Measurements from ENCODE around the gene CHCHD3. TPM values are rescaled to one million over a fixed set of nuclear protein-coding genes. Genes with fewer than 3 reads are reported as not detected.
A peak's percentile ranks its signal among the peaks of the same experiment; 100 is the strongest.

CHCHD3 gene
- total RNA-seq, 1 donor from 2014 or later: 42.2 TPM

GRCh38 chr7:133079296-133079695 is 2.6 kb downstream of the CHCHD3 start:
- no peak for DNase-seq (ENCODE audit: low spot score)

DNA sequence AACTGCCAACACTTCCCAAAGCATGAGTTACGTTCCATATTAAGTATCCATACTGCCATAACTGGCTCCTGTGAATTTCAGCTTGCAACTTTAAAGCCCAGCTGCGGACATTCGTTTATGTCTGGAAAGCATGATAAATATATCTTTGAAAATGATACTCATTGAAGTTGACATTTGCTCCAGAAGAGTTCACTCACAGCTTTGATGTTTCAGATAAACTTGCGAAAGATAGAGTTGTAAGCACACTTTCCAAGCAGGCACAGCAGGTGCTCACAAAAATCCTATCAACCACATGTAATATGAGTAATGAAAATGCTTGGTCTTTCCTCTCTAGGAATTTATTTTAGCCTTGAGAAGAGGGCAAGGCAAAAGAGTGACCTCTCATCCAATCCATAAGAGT is 4.5 kb downstream of the CHCHD3 start:
- DNase-seq (ENCODE audit: low spot score): no peak

GRCh38 chr7:133076142-133076541 is 5.7 kb downstream of the CHCHD3 start:
- DNase-seq (ENCODE audit: low spot score): no peak

DNA sequence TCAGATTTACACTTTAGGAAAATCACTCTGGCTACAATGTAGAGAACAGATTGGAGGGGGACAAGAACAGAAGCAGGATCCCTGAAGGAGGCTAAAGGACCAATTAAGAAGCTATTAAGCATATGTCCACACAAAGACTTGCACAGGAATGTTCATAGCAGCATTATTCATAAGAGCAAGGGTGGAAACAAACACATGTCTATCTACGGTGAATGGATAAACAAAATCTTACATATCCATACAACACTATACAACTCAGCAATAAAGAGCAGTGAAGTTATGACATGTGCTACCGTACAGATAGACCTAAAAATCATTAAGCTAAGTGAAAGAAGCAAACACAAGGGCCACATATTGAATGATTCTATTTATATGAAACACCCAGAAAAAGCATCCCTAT is 10.4 kb downstream of the CHCHD3 start:
- DNase-seq (ENCODE audit: low spot score): no peak

DNA sequence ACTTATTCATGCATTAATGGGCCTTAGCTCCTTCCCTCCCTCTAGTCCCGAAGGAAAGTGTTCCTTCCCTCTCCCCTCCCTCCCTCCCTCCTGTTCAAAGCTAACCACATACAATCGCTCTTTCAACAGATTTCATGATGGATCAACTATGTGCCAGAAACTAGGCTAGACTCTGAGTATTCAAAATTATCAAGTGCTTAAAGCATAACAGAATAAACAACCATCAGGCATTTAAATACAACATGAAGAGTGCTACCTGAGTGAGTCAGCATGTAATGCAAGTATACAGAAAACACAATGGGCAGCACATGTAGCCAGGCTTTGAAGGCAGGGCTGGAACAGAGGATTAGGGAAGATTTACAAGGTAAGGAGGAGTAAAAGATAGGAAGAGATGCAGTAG is 11.3 kb downstream of the CHCHD3 start:
- DNase-seq (ENCODE audit: low spot score): no peak

DNA sequence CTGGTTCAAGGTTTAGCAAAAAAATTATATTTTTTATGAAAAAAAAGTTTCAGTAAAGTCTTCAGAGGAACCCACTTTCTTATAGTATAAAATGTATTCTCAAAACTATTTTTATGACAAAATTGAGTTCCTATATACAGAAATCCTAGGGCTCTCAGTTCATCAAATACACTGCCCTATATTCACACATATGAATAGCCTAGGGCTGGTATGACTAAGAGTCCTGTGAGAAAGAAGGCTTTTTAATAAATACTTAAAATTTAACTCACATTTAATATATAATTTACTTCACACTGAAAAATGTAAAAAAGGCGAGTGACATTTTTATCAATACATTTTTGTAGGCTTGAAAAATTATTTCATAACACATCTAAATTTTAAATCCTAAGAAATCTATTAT is 16.6 kb downstream of the CHCHD3 start:
- no peak for DNase-seq (ENCODE audit: low spot score)

DNA sequence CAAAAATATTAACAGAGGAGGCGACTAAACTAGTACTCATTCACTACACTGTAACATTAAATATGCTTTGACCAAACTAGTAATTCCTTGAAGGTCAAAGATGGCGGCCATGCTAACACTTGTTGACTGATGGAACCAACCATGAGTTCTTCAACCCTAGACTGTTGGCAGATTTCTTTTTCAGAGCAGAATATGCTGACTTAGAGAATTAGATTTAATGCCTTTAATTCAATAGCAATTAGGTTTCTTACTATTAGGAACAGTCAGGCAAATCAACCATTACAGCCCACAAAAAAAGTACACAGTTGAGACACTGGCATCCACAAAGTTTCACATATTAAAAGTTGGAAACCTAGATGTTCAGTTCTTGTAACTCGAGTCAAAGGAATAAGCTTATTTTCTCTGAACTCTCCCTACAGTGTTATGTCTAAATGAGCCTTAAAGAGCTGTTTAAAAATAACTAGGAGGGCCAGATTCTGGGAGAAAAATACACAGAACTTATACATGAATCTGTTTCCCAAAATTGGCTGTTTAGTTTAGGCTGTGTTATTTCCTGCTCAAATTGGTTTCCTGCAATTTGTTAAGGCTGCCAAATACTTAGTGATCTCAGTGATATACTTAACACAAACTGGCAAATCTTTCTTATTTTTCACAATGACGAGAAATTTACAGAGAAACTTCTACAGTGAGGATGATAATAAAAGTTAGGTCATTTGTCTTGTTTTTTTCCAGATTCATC is 17.6 kb downstream of the CHCHD3 start:
- no peak for DNase-seq (ENCODE audit: low spot score)

- DNase-seq (ENCODE audit: low spot score): no peak
Observed at GRCh38 chr7:133061792-133062191, 20.1 kb downstream of the CHCHD3 start.

GRCh38 chr7:133061357-133061756 is 20.5 kb downstream of the CHCHD3 start:
- no peak for DNase-seq (ENCODE audit: low spot score)

DNA sequence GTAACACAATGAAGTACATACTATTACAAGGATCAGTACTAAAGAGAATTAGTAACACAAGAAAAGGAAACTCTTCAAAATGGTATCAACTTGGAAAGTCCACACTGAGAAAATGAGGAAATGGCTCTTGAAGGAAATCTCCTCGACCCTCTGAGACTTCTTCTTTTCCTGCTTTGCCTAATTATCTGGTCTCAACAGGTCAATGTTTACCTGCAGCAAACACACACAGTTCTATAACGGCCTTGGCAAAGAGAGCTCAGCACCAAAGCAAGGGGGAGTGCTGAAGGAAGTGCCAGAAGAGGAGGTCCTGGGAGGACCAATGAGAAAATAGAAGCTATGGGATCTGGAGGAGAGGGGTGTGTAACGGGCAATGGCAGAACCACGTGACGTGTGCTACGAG is 21.9 kb downstream of the CHCHD3 start:
- no peak for DNase-seq (ENCODE audit: low spot score)

DNA sequence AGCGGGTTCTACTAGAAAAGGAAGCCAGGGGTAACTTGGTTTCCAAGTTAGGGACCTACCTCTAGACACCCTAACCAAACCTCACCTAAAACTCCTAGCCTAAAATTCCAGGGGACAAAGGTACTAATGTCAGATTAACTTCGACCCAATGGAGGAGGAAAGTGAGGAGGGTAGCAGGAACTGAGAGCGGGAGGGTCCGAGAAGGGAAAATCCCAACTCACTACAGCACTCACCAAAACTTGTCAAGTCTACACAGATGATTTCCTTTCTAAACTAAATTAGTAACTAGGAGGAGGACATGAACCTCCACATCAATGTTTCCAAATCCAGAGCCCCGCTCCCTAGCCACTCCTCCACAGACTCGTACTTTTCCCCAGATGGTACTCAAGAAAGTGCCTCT is 22.6 kb downstream of the CHCHD3 start:
- DNase-seq (ENCODE audit: low spot score): no peak

DNA sequence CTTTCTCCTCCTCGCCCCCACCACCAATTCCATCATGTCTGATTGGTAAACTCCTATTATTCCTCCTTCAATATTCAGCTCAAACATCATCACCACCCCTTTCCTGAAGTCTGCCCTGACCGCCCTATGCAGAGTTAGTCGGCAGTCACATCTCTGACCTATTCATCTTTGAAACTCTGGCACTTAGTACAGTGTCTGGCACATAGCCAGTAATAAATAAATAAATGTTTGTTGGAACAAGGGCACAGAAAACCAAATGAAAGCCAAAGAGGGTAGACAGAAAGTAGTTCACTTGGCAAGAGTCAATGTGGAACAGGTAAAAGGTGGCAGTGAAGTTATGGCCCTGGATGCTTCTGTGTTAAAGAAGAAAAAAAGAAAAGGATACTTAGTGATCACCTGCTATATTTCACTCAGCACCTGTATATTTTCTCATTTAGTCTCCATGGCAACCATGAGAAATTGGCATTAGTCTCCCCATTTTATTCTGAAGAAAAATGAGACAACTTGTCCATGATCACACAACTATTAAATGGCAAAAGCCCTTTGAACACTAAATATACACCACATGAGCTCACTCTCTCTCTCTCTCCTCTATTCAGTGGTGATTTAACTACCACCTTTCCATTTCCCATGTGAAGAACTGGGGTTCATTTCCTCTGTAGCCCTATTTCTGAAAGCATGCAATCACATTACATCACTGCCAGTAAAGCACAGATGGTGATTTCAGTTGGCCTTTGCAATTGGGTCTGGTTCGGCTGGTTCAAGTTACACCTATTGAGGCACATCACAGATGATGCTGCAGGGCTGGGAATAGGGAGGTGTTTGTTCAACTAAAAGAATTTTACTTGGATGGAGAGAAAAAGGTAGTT is 25.3 kb downstream of the CHCHD3 start:
- no peak for DNase-seq (ENCODE audit: low spot score)

DNA sequence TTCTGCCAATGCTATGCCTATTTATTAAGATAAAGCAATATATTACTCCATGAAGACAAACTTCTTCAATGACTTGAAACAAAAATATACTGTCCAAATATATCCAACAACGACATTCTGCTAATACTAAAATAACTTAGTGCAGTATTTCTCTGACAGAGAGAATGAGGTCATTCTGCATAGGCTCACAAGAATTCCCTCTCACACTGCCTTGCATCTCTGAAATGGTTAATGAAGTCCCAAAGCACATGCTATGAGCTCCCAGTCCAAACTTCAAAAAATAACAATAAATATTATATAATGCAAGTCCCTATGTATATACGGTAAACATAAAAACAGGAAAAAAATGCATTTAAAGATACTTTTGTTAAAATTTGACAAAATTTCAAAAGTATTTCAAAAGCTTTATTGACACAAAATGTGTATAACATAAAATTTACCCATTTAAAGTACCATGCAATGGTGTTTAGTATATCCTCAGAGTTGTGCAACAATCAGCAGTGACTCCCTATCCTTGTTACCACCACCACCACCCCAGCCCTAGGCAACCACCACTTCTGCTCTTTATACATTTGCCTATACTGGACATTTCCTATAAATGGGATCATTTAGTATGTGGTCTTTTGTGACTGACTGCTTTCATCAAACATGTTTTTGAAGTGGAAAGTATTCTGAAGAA is 27.6 kb downstream of the CHCHD3 start:
- DNase-seq (ENCODE audit: low spot score): no peak

- peak; percentile 29 for DNase-seq (ENCODE audit: low spot score)
Observed at GRCh38 chr7:133053321-133053891, 28.5 kb downstream of the CHCHD3 start.

DNA sequence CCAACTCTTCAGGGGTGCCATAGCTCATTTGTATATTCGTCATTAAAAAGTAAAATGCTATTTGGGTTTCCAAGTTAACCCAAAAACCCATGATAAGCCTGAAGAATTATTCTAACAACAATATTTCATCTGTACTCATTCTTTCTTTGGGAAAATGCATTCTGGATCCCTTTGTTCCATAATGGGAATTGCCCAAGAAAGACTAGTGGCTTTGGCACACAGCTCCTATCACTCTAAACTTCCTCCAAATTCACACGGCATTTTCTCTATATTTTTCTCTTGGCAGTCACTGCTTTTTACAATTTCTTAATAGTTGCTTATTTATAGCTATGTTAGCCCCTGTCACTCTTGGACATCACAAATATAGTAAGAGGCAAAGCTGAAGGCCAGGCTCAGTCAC is 29.1 kb downstream of the CHCHD3 start:
- DNase-seq (ENCODE audit: low spot score): no peak

GRCh38 chr7:133052401-133052756 is 29.5 kb downstream of the CHCHD3 start:
- no peak for DNase-seq (ENCODE audit: low spot score)

GRCh38 chr7:133051719-133052400 is 30.0 kb downstream of the CHCHD3 start:
- DNase-seq (ENCODE audit: low spot score): no peak

GRCh38 chr7:133051066-133051465 is 30.8 kb downstream of the CHCHD3 start:
- no peak for DNase-seq (ENCODE audit: low spot score)

DNA sequence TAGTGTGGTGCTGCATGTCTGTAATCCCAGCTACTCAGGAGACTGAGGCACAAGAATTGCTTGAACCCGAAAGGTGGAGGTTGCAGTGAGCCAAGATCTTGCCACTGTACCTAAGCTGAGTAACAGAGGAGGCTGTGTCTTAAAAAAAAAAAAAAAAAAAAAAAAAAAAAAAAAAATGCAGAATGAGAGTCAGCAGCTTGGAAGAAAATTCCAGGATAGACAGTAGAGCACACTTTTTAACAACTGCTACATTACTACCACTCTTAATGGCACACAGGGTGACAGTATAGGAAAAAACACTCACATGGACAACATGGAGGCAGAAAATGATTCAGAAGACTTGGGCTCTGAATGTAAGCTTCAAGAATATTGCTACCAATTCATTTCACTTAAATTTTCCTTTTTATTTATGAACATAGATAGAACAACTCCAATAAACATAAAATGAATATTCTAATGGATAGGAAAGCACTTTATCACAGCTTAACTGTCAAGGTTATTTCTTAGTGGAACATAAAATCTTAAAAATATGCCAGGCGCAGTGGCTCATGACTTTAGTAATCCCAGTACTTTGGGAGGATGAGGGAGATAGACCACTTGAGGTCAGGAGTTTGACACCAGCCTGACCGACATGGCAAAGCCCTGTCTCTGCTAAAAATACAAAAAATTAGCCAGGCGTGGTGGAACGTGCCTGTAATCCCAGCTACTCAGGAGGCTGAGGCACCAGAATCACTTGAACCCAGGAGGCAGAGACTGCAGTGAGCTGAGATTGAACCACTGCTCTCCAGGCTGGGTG is 31.5 kb downstream of the CHCHD3 start:
- DNase-seq (ENCODE audit: low spot score): no peak

- no peak for DNase-seq (ENCODE audit: low spot score)
Observed at GRCh38 chr7:133048589-133048988, 33.3 kb downstream of the CHCHD3 start.

GRCh38 chr7:133047321-133047720 is 34.6 kb downstream of the CHCHD3 start:
- DNase-seq (ENCODE audit: low spot score): no peak
